ENCODE results near the gene HHIP. TPM values are rescaled to one million over a fixed set of nuclear protein-coding genes. Genes with fewer than 3 reads are reported as not detected.
"Not testable (repeated sequence)": the region's sequence is repeated elsewhere in the genome, so short reads cannot be mapped to it uniquely, and the experiment has no call there.

HHIP gene
- total RNA-seq, 2 experiments from 2014 or later = not detected

GRCh38 chr4:144739511-144740033, 93.6 kb downstream of the HHIP start:
- no peak for DNase-seq
- no peaks in the 10 kb centered on the region for H3K4me1 Mint-ChIP-seq
- no peaks in the 10 kb centered on the region for H3K36me3 Mint-ChIP-seq
- H3K4me3 Mint-ChIP-seq = no peak overlapping the region
- no peak overlapping the region for H3K27ac Mint-ChIP-seq
- no peaks in the 10 kb centered on the region for H3K27me3 Mint-ChIP-seq
- no peaks in the 10 kb centered on the region for H3K9me3 Mint-ChIP-seq

- Mint-ChIP-seq H3K9me3 (no peaks in the 10 kb centered on the region), H3K4me3 (no peak overlapping the region), H3K4me1 (no peaks in the 10 kb centered on the region), H3K27ac (no peak overlapping the region), H3K27me3 (no peaks in the 10 kb centered on the region), H3K36me3 (no peaks in the 10 kb centered on the region)
- DNase-seq = no peak
Observed at GRCh38 chr4:144740316-144740715, 94.4 kb downstream of the HHIP start.

DNA sequence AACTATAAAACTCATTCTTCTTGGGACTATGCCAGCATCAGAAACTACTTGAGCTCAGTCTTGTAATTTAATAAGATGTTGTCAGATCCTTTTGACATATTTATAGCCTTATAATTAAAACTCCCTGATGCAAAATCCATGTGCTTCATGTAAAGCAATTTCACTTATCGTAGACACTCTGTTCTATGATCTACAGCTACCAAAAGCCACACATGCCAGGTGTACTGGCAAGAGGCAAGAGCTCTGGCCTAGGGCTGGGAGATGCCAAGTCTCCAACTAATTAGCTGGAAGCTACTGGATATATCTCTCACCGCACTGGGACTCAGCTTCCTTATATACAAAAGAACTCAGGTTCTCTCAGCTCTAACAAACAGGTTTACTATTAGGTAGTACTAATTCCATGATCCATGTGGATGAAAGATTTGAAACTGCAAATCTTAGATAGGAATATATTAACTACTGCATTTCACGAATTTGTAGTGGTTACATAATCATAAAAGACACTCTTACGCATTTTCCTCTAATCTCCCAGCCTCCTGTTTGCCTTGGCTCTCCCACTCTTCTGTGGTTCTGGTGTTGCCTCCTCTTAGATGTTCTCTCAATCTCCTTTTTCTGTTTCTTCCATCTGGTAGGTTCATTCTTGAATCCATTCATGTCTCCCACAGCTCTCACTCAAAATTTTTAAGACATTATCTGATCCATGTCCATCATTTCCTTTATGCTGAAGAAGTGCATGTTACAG, 103.0 kb downstream of the HHIP start:
- no peaks in the 10 kb centered on the region for H3K27me3 Mint-ChIP-seq
- H3K4me1 Mint-ChIP-seq = no peaks in the 10 kb centered on the region
- H3K27ac Mint-ChIP-seq = no peak overlapping the region
- H3K4me3 Mint-ChIP-seq = no peak overlapping the region
- DNase-seq = no peak
- H3K9me3 Mint-ChIP-seq = no peaks in the 10 kb centered on the region
- no peaks in the 10 kb centered on the region for H3K36me3 Mint-ChIP-seq

DNA sequence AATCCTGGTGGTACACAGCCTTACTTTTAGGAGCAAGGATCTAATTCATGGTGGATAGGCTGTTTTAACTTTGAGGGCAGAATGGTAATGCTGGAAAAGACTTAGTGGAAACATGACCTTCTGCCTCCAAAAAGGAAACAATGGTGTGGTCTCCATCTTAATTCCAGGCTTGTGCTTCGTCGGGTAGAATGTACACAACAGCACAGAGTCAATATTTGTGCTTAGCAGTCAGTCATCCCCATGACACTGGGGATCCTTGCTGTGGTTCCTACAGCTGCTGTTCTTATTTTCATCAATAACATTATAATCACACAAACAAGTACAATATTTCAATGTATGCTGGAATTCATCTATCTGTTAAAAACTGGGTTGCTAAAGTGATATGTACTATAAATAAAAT, 104.4 kb downstream of the HHIP start:
- no peaks in the 10 kb centered on the region for H3K4me1 Mint-ChIP-seq
- no peaks in the 10 kb centered on the region for H3K9me3 Mint-ChIP-seq
- no peak overlapping the region for H3K27ac Mint-ChIP-seq
- H3K36me3 Mint-ChIP-seq = no peaks in the 10 kb centered on the region
- no peak for DNase-seq
- no peak overlapping the region for H3K4me3 Mint-ChIP-seq
- H3K27me3 Mint-ChIP-seq = no peaks in the 10 kb centered on the region

DNA sequence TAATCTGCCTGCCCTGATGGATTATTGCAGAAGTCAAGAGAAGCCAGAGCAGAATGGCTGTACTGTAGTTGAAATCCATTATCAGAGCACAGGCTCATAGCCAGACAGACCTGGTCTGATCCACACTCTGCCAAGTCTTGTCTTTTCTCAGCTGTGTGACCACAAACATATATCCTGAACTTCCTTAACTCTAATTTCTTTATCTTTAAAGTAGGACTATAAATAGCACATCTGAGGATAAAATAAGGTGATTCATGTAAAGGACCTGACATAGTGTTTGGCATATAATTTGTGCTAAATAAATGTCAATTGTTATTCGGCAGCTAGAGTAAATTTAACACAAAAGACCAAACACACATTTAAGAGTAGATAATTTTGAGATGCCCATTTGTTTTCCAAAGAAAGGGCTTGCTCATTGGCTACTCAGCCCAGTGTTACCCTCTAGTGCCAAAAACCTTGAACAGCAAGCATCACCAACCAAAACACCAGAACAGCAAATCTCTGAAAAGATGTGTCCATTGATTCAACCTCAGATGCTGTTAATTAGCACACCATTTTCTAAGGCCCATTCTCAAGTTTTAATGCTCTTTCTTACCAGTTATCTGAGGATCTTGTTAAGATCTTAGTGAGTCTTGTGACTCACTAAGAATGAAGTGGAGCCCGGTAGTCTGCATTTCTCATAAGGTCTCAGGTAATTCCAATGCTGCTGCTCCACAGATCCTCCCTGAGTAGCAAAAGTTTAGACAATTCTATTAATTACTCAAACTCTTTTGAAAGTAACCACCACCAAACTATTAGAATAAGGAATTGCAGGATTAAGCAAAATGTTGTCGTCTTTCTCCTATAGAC, 108.8 kb downstream of the HHIP start:
- no peaks in the 10 kb centered on the region for H3K4me1 Mint-ChIP-seq
- H3K9me3 Mint-ChIP-seq = no peaks in the 10 kb centered on the region
- H3K4me3 Mint-ChIP-seq = no peak overlapping the region
- DNase-seq = no peak
- H3K27ac Mint-ChIP-seq = no peak overlapping the region
- peaks cover 10% of the 10 kb centered on the region for H3K27me3 Mint-ChIP-seq
- H3K36me3 Mint-ChIP-seq = no peaks in the 10 kb centered on the region

- no peak for DNase-seq
- no peak overlapping the region for H3K4me3 Mint-ChIP-seq
- peaks cover 1% of the 10 kb centered on the region for H3K9me3 Mint-ChIP-seq
- peaks cover 10% of the 10 kb centered on the region for H3K27me3 Mint-ChIP-seq
- no peak overlapping the region for H3K27ac Mint-ChIP-seq
- no peaks in the 10 kb centered on the region for H3K4me1 Mint-ChIP-seq
- H3K36me3 Mint-ChIP-seq = no peaks in the 10 kb centered on the region
Observed at GRCh38 chr4:144757969-144758368, 112.0 kb downstream of the HHIP start.

GRCh38 chr4:144768809-144769208, 122.9 kb downstream of the HHIP start:
- not testable (repeated sequence) for H3K4me1 Mint-ChIP-seq, DNase-seq, H3K36me3 Mint-ChIP-seq, H3K4me3 Mint-ChIP-seq, H3K27ac Mint-ChIP-seq, H3K27me3 Mint-ChIP-seq, H3K9me3 Mint-ChIP-seq

- no peaks in the 10 kb centered on the region for H3K27me3 Mint-ChIP-seq
- DNase-seq = no peak
- H3K36me3 Mint-ChIP-seq = no peaks in the 10 kb centered on the region
- no peaks in the 10 kb centered on the region for H3K4me1 Mint-ChIP-seq
- no peak overlapping the region for H3K4me3 Mint-ChIP-seq
- H3K9me3 Mint-ChIP-seq = peaks cover 2% of the 10 kb centered on the region
- H3K27ac Mint-ChIP-seq = no peak overlapping the region
Observed at GRCh38 chr4:144778364-144778763, 132.4 kb downstream of the HHIP start.

DNA sequence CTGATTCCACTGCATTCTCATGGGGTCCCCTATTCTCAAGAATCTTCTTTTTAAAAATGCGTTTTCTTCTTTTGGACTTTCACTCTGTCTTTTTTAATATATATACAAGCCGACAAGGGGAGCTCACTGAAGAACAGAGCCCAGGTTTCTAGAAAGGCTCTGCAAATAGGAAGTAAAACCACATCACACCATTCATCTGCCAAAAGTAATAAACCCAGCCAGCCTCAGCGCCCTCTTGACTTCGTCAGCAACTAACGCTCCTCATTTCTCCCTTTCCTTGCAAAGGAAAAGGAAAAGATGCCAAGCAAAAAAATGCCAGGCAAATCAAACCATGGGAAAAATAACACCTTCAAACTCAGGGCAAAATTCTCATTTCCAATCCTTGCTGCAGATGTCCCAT, 136.4 kb downstream of the HHIP start:
- H3K4me3 Mint-ChIP-seq = no peak overlapping the region
- no peak for DNase-seq
- H3K27ac Mint-ChIP-seq = no peak overlapping the region
- peaks cover 3% of the 10 kb centered on the region for H3K27me3 Mint-ChIP-seq
- H3K4me1 Mint-ChIP-seq = no peaks in the 10 kb centered on the region
- H3K9me3 Mint-ChIP-seq = no peaks in the 10 kb centered on the region
- H3K36me3 Mint-ChIP-seq = no peaks in the 10 kb centered on the region

DNA sequence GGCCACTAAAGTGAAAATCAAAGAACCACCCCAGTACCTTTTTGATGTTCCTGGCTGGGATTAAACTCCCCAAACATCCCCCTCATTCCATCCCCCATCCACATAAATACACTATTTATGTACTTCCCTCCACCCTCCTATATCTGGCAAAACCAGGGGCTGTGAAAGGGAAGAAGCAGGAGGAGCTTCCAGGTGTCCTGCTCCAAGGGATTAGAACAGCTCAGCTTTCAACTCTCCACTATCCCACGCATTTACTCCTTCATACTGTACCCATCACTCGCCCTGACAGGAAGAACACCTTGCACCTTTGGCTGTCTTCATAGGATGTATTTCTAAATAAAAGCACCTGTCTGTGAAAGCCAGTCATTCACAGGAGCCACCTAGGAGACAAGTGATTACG, 140.0 kb downstream of the HHIP start:
- Mint-ChIP-seq H3K9me3 (no peaks in the 10 kb centered on the region), H3K4me1 (no peaks in the 10 kb centered on the region), H3K4me3 (no peak overlapping the region), H3K36me3 (no peaks in the 10 kb centered on the region), H3K27ac (no peak overlapping the region), H3K27me3 (peaks cover 6% of the 10 kb centered on the region)
- no peak for DNase-seq

DNA sequence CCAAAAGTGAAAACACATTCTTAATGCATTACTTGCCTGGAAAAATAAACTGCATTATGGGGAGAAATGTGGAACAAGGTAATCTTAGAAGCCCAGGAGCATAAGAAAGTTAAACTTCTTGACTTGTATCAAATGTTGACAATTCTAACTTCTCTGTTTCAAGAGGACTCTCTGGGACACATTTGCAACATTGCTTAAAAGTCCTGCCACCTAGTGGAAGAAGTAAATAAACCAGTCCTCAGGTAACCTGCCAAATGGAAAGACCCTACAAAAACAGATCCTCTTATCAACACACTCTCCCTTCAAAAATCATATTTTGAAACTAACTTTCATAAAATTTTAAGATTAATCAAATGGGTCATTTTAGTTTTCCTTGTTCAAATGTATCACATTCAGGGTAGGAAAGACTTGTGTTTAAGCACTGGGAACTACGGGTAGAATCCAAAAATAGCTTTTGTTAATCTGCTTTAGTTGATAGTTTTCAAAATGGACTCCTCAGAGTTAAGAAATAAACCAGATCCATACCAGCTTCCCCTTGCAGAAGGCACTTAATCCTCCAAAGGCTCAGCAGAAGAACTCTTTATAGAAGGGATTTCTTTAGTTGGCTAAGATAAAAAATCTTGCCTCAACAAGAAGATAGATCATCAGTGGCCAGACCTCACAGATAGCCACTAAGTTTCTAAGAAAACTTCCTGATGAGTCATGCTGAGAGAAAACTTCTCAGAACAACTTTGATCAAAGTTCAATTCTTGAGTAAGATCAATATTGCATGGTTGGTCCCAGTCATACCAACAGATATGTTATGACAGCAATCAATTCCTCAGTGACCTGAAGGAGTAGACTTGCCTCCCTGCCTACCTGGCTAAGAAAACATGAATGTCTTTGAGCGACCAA, 141.7 kb downstream of the HHIP start:
- Mint-ChIP-seq H3K9me3 (no peaks in the 10 kb centered on the region), H3K36me3 (no peaks in the 10 kb centered on the region), H3K27ac (no peak overlapping the region), H3K4me3 (no peak overlapping the region), H3K27me3 (peaks cover 6% of the 10 kb centered on the region), H3K4me1 (no peaks in the 10 kb centered on the region)
- no peak for DNase-seq

GRCh38 chr4:144788469-144788868, 142.5 kb downstream of the HHIP start:
- H3K4me1 Mint-ChIP-seq = no peaks in the 10 kb centered on the region
- H3K36me3 Mint-ChIP-seq = no peaks in the 10 kb centered on the region

DNA sequence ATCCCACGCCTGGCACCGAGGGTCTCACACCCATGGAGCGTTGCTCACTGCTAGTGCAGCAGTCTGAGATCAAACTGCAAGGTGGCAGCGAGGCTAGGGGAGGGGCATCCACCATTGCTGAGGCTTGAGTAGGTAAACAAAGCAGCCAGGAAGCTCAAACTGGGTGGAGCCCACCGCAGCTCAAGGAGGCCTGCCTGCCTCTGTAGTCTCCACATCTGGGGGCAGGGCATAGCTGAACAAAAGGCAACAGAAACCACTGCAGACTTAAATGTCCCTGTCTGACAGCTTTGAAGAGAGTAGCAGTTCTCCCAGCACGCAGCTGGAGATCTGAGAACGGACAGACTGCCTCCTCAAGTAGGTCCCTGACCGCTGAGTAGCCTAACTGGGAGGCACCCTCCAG, 146.0 kb downstream of the HHIP start:
- H3K27me3 Mint-ChIP-seq, H3K36me3 Mint-ChIP-seq, H3K9me3 Mint-ChIP-seq, DNase-seq, H3K4me3 Mint-ChIP-seq, H3K27ac Mint-ChIP-seq, H3K4me1 Mint-ChIP-seq: not testable (repeated sequence)

More at GRCh38 chr4:144788469-144788868, 142.5 kb downstream of the HHIP start:
- peaks cover 2% of the 10 kb centered on the region for H3K9me3 Mint-ChIP-seq
- no peak overlapping the region for H3K27ac Mint-ChIP-seq
- H3K27me3 Mint-ChIP-seq = peaks cover 6% of the 10 kb centered on the region
- DNase-seq = no peak
- H3K4me3 Mint-ChIP-seq = no peak overlapping the region
